Esophagus squamous epithelium (tissue), 4 donors: Measurements from ENCODE around the gene KCNMA1.

ENCODE experiments used
- POLR2A ChIP-seq, 4 donors: fragments of 450-650 bp; IDR thresholded peaks; one replicate each; pipeline ENCODE4 v1.6.1; 2017; ENCODE audit warnings: antibody characterized with exemption in 4 of 4, mild to moderate bottlenecking in 4 of 4, moderate library complexity in 3 of 4
- TF ChIP-seq, protein P1 (sequence below), 6 experiments: fragments of 450-650 bp in 4 of 6; fragments of 200-600 bp in 2 of 6; sonication (generic) in 2 of 6; IDR thresholded peaks; one replicate each; pipeline ENCODE4 v1.5.1; 2016 to 2019; ENCODE audit warnings: antibody characterized with exemption in 6 of 6, mild to moderate bottlenecking in 4 of 6, moderate library complexity in 4 of 6

DNA sequence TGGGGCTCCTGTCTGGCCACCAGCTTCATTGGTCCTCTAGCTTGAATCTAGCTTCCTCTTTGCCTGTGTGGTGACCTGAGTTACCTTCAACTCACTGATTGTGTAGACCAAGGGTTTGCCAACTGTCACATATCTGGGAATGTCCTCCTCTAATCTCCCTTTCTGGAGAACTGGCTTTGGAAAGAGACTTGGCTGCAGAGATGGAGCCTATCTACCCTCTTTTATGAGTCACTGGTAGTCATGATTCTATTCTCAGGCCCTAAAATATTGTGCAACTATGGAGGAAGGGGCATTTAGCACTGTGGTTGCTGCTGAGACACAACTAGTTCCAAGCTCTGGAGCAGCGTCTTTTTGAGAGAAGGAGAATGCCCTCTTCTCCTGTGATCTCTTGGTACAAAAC lies 691.3 kb downstream of the KCNMA1 start:
- TF ChIP-seq, protein P1, sequence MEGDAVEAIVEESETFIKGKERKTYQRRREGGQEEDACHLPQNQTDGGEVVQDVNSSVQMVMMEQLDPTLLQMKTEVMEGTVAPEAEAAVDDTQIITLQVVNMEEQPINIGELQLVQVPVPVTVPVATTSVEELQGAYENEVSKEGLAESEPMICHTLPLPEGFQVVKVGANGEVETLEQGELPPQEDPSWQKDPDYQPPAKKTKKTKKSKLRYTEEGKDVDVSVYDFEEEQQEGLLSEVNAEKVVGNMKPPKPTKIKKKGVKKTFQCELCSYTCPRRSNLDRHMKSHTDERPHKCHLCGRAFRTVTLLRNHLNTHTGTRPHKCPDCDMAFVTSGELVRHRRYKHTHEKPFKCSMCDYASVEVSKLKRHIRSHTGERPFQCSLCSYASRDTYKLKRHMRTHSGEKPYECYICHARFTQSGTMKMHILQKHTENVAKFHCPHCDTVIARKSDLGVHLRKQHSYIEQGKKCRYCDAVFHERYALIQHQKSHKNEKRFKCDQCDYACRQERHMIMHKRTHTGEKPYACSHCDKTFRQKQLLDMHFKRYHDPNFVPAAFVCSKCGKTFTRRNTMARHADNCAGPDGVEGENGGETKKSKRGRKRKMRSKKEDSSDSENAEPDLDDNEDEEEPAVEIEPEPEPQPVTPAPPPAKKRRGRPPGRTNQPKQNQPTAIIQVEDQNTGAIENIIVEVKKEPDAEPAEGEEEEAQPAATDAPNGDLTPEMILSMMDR (IDR thresholded peaks at IDR 0.05), result no peak
- TF ChIP-seq POLR2A (IDR thresholded peaks at IDR 0.05), result no peak
